Non-pigmented ciliary epithelial cell (primary cell): ENCODE results near the gene ATP6AP1.

Experiments used
- DNase-seq: peaks from one replicate; pipeline ENCODE4 v3.0.0-alpha.2; 2010; ENCODE audit warnings: low read depth

ATP6AP1 gene

GRCh38 chrX:154470914-154471568 is 42.6 kb downstream of the ATP6AP1 start:
- DNase-seq, result no peak

GRCh38 chrX:154471839-154472684 is 43.6 kb downstream of the ATP6AP1 start:
- no peak for DNase-seq

GRCh38 chrX:154472685-154473632 is 44.5 kb downstream of the ATP6AP1 start:
- no peak for DNase-seq

- no peak for DNase-seq
Observed at GRCh38 chrX:154473683-154474082, 45.2 kb downstream of the ATP6AP1 start.

GRCh38 chrX:154476821-154477220 is 48.3 kb downstream of the ATP6AP1 start:
- no peak for DNase-seq

- no peak for DNase-seq
Observed at GRCh38 chrX:154477891-154478477, 49.5 kb downstream of the ATP6AP1 start.

GRCh38 chrX:154478728-154479622 is 50.5 kb downstream of the ATP6AP1 start, which contains the start of gene LAGE3:
Gene LAGE3 (minus strand): TSS chrX:154479281. CDS start chrX:154478915, 366 bp downstream.
- DNase-seq, result peak; percentile 26

- DNase-seq, result no peak
Observed at GRCh38 chrX:154481195-154481594, 52.7 kb downstream of the ATP6AP1 start.

GRCh38 chrX:154481911-154482601 is 53.6 kb downstream of the ATP6AP1 start:
- DNase-seq, result no peak

- no peak for DNase-seq
Observed at GRCh38 chrX:154482786-154483185, 54.3 kb downstream of the ATP6AP1 start.

- no peak for DNase-seq
Observed at GRCh38 chrX:154483325-154483724, 54.8 kb downstream of the ATP6AP1 start.

GRCh38 chrX:154484255-154485149 is 56.0 kb downstream of the ATP6AP1 start:
- no peak for DNase-seq

- DNase-seq, result no peak
Observed at GRCh38 chrX:154485150-154486051, 56.9 kb downstream of the ATP6AP1 start.

- no peak for DNase-seq
Observed at GRCh38 chrX:154486052-154486395, 57.5 kb downstream of the ATP6AP1 start.
